OCI-LY7 (cell line): ENCODE measurements around the gene SUMF2.

Experiments used
- EZH2phosphoT487 ChIP-seq: fragments of 200-600 bp; sonication (generic); IDR thresholded peaks from 2 replicates; pipeline ENCODE4 v1.6.1; 2018; ENCODE audit warnings: low read depth, borderline replicate concordance, mild to moderate bottlenecking, mixed run types, antibody characterized with exemption, low read length, moderate library complexity, mixed read lengths
- TF ChIP-seq, protein P1 (sequence below): fragments of 200-600 bp; sonication (generic); conservative IDR thresholded peaks from 2 replicates; pipeline ENCODE4 v1.5.1; 2014; ENCODE audit warnings: mild to moderate bottlenecking, antibody characterized with exemption, low read length, moderate library complexity, mixed read lengths

DNA sequence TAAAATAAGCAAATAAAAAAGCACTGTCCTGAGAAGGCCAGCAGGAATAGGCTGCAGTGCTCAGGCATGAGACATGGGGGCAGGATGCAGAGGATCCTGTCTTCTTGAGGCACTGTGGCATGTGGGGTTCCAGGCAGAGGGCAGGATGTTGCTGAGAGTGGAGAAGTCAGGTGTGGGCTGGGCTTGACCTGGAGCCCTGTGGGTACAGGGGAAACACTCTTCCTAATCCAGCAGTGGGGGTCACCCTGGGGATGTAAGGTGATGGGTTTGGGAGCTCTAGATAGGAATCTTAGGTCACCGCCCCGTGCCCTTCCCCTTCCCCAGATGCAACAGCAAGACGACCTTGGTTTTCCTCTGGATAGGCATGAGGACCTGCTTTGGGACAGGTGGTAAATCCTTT lies 13.6 kb downstream of the SUMF2 start:
- TF ChIP-seq, protein P1, sequence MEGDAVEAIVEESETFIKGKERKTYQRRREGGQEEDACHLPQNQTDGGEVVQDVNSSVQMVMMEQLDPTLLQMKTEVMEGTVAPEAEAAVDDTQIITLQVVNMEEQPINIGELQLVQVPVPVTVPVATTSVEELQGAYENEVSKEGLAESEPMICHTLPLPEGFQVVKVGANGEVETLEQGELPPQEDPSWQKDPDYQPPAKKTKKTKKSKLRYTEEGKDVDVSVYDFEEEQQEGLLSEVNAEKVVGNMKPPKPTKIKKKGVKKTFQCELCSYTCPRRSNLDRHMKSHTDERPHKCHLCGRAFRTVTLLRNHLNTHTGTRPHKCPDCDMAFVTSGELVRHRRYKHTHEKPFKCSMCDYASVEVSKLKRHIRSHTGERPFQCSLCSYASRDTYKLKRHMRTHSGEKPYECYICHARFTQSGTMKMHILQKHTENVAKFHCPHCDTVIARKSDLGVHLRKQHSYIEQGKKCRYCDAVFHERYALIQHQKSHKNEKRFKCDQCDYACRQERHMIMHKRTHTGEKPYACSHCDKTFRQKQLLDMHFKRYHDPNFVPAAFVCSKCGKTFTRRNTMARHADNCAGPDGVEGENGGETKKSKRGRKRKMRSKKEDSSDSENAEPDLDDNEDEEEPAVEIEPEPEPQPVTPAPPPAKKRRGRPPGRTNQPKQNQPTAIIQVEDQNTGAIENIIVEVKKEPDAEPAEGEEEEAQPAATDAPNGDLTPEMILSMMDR: no peak
- TF ChIP-seq EZH2phosphoT487: no peak
